Osteocyte (in vitro differentiated cells): ENCODE data around the gene VSIR. TPM values are rescaled to one million over a fixed set of nuclear protein-coding genes. Genes with fewer than 3 reads are reported as not detected.

Experiments used
- DNase-seq: peaks from one replicate; pipeline ENCODE4 v3.0.0; 2021; ENCODE audit warnings: mixed read lengths; ENCODE audit not compliant: unreplicated experiment; ENCODE audit errors: extremely low spot score
- H3K27ac Mint-ChIP-seq: one replicate; pipeline ENCODE4 v1.8.0; 2021; ENCODE audit warnings: mild to moderate bottlenecking, mixed read lengths; ENCODE audit not compliant: unreplicated experiment
- H3K27me3 Mint-ChIP-seq: one replicate; pipeline ENCODE4 v1.8.0; 2021; ENCODE audit warnings: mixed read lengths; ENCODE audit not compliant: unreplicated experiment
- H3K36me3 Mint-ChIP-seq: one replicate; pipeline ENCODE4 v1.8.0; 2021; ENCODE audit warnings: mixed read lengths; ENCODE audit not compliant: unreplicated experiment
- H3K4me1 Mint-ChIP-seq: one replicate; pipeline ENCODE4 v1.8.0; 2021; ENCODE audit warnings: mixed read lengths; ENCODE audit not compliant: unreplicated experiment
- H3K4me3 Mint-ChIP-seq: one replicate; pipeline ENCODE4 v1.8.0; 2021; ENCODE audit warnings: mild to moderate bottlenecking, moderate library complexity, mixed read lengths; ENCODE audit not compliant: unreplicated experiment
- H3K9me3 Mint-ChIP-seq: one replicate; pipeline ENCODE4 v1.8.0; 2021; ENCODE audit warnings: mixed read lengths; ENCODE audit not compliant: unreplicated experiment
- microRNA-seq: library from miRNA; unstranded; fragments of <30 nt; microRNA quantifications from one replicate; pipeline ENCODE4 v1.1.0, GENCODE V29; 2020; ENCODE audit not compliant: unreplicated experiment
- total RNA-seq: library from RNA; stranded (reverse); gene quantifications from 2 replicates; pipeline ENCODE4 v1.2.1, GENCODE V29; 2021
- TF ChIP-seq, protein P1 (sequence below): fragments of 200-600 bp; sonication (generic); IDR thresholded peaks from 2 replicates; pipeline ENCODE4 v1.5.0; 2021; ENCODE audit warnings: antibody characterized with exemption, mild to moderate bottlenecking, moderate library complexity

Gene VSIR
- total RNA-seq, 1 donor from 2014 or later, result 0.75 TPM

DNA sequence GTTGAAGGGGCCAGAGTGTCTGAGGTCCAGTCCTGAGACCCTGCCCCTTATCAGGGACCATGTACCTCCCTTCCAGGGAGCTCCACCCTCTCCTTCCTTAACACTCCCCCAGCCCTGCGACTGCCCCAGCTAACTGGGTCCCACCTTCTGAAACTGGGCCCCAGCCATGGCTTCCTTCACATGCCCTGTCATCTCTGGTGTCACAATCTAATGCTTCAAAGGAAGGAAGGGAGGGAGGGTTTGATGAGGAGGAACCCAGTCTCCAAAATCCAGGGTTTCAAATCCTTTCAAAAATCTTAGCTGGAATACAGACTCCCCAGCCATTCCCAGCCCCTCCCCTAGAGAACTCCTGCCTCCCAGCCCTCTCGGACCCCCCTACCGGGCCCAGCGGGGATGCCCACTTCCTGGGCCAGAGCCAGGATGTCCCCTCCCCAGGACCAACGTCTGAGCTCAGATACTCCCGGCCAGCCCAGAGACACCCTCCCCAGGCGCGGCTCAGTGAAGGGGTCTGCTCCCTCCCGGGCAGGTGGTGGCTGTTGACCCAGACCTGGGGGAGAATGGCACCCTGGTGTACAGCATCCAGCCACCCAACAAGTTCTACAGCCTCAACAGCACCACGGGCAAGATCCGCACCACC is 71.7 kb downstream of the VSIR start:
- no peak for DNase-seq
- Mint-ChIP-seq H3K4me1 (no peaks in the 10 kb centered on the region), H3K4me3 (no peak overlapping the region), H3K27ac (no peak overlapping the region), H3K36me3 (no peaks in the 10 kb centered on the region), H3K9me3 (no peaks in the 10 kb centered on the region), H3K27me3 (peaks cover 30% of the 10 kb centered on the region)
- TF ChIP-seq, protein P1, sequence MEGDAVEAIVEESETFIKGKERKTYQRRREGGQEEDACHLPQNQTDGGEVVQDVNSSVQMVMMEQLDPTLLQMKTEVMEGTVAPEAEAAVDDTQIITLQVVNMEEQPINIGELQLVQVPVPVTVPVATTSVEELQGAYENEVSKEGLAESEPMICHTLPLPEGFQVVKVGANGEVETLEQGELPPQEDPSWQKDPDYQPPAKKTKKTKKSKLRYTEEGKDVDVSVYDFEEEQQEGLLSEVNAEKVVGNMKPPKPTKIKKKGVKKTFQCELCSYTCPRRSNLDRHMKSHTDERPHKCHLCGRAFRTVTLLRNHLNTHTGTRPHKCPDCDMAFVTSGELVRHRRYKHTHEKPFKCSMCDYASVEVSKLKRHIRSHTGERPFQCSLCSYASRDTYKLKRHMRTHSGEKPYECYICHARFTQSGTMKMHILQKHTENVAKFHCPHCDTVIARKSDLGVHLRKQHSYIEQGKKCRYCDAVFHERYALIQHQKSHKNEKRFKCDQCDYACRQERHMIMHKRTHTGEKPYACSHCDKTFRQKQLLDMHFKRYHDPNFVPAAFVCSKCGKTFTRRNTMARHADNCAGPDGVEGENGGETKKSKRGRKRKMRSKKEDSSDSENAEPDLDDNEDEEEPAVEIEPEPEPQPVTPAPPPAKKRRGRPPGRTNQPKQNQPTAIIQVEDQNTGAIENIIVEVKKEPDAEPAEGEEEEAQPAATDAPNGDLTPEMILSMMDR, result no peak

- Mint-ChIP-seq H3K9me3 (no peaks in the 10 kb centered on the region), H3K27ac (no peak overlapping the region), H3K4me1 (no peaks in the 10 kb centered on the region), H3K27me3 (peaks cover 30% of the 10 kb centered on the region), H3K36me3 (no peaks in the 10 kb centered on the region), H3K4me3 (no peak overlapping the region)
- TF ChIP-seq, protein P1, result no peak
- DNase-seq, result no peak
Measured at GRCh38 chr10:71700731-71701368, 72.5 kb downstream of the VSIR start.

DNA sequence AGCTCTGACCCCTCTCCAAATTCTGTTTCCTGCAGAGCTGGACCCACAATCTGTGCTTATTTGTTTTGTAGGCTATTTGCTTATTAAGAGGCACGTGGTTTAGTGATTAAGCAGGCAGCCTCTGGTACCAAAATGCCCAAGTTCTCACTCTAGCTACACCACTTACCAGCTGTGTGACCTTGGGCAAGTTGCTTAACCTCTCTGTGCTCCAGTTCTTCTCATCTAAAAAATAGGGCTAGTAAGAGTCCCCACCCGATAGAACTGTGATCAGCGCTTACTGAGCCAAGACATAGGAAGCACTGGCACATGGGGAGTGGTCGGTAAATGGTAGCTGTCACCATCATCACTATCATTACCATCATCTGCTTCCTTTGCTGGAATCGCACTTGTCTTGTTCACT is 74.6 kb downstream of the VSIR start:
- TF ChIP-seq, protein P1, result no peak
- H3K9me3 Mint-ChIP-seq, result no peaks in the 10 kb centered on the region
- no peak for DNase-seq
- no peak overlapping the region for H3K4me3 Mint-ChIP-seq
- H3K27ac Mint-ChIP-seq, result no peak overlapping the region
- peaks cover 1% of the 10 kb centered on the region for H3K4me1 Mint-ChIP-seq
- no peaks in the 10 kb centered on the region for H3K36me3 Mint-ChIP-seq
- H3K27me3 Mint-ChIP-seq, result peaks cover 30% of the 10 kb centered on the region

DNA sequence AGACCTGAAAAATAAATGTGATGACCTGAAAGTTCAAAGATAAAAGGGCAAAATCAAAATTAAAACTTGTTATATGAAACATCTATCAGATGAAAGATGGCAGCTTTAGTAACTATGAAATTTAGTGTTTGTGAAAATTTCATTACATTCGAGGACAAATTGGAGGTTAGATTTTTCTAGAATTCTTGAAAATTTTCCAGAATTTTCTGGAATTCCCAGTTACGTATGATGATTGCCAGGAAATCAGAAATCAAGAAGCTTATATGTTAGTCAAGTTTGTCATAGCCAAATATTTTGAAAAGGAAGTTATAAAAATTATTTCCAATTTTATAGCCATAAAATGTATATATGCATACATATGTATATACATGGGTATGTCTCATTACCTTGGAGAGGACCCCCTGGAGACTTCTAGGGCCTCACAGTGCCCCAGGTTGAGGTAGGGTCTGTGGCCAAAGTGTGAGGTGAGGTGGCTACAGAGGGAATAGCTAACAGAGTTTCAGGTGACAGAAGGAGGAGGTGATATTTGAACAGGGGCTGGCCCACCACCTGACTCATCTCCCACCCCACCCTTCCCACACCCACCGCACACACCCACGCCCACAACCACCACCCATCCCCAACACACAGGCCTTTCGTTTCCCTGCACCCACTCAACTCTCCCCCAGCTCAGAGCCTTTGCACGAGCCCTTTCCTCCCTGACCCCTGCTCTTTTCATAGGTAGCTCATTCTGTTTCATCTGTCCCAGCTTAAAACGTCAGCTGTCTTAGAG is 75.2 kb downstream of the VSIR start:
- Mint-ChIP-seq H3K27ac (no peak overlapping the region), H3K36me3 (no peaks in the 10 kb centered on the region), H3K27me3 (peaks cover 26% of the 10 kb centered on the region), H3K9me3 (no peaks in the 10 kb centered on the region), H3K4me1 (peaks cover 5% of the 10 kb centered on the region), H3K4me3 (no peak overlapping the region)
- DNase-seq, result no peak
- TF ChIP-seq, protein P1, result no peak

Small RNA genes within 50 kb of the gene (microRNA-seq; reads per million reads assigned to microRNA genes)
- gene MIR7152, result not detected

Other genes starting within 250 kb of the VSIR start
- not detected in 2 replicates for gene C10orf105, start 53.7 kb downstream of the VSIR start, total RNA-seq
- 1,262 and 1,314 TPM in 2 replicates for gene PSAP, start 77.7 kb upstream of the VSIR start, total RNA-seq
- 35.0 and 40.9 TPM in 2 replicates for gene CHST3, start 190.9 kb upstream of the VSIR start, total RNA-seq